SU-DHL-6 (cell line): ENCODE data around the gene TATDN3.

Source experiments
- H2AFZ ChIP-seq: fragments of 200-600 bp; sonication (generic); 2 replicates; pipeline ENCODE4 v1.6.1; 2014; ENCODE audit warnings: low read depth, mild to moderate bottlenecking, moderate library complexity, mixed read lengths, antibody characterized with exemption, low read length; ENCODE audit not compliant: severe bottlenecking
- H3F3A ChIP-seq: fragments of 200-600 bp; shearing (Covaris generic); 2 replicates; pipeline ENCODE4 v1.6.0; 2016; ENCODE audit warnings: antibody characterized with exemption, mild to moderate bottlenecking; ENCODE audit not compliant: insufficient read depth
- H3K27ac ChIP-seq: fragments of 200-600 bp; sonication (generic); 2 replicates; pipeline ENCODE4 v1.5.1; 2016; ENCODE audit warnings: low read depth, mild to moderate bottlenecking, low read length, moderate library complexity, mixed read lengths
- H3K27me3 ChIP-seq: fragments of 200-600 bp; sonication (generic), shearing (Covaris generic); 2 replicates; pipeline ENCODE4 v1.6.0; 2014; ENCODE audit warnings: mild to moderate bottlenecking, low read length
- H3K36me3 ChIP-seq: fragments of 200-600 bp; sonication (generic); 2 replicates; pipeline ENCODE4 v1.6.1; 2014; ENCODE audit warnings: mild to moderate bottlenecking, low read length, mixed read lengths
- H3K4me2 ChIP-seq: fragments of 300-600, 200-600 bp; shearing (Covaris generic), sonication (generic); 2 replicates; pipeline ENCODE4 v1.6.0; 2014; ENCODE audit warnings: low read length, low read depth, mild to moderate bottlenecking; ENCODE audit not compliant: poor library complexity, severe bottlenecking
- H3K4me3 ChIP-seq: fragments of 200-600 bp; sonication (generic); 2 replicates; pipeline ENCODE4 v1.5.1; 2014; ENCODE audit warnings: antibody characterized with exemption, low read length, mild to moderate bottlenecking, mixed read lengths; ENCODE audit not compliant: insufficient read depth, poor library complexity, severe bottlenecking
- H3K79me2 ChIP-seq: fragments of 200-600 bp; sonication (generic); 2 replicates; pipeline ENCODE4 v1.6.1; 2014; ENCODE audit warnings: mild to moderate bottlenecking, low read length, moderate library complexity; ENCODE audit not compliant: insufficient read depth
- H3K9ac ChIP-seq: fragments of 200-600 bp; sonication (generic); 2 replicates; pipeline ENCODE4 v1.7.0; 2014; ENCODE audit warnings: mild to moderate bottlenecking, low read length
- H3K9me2 ChIP-seq: fragments of 200-600 bp; sonication (generic); replicated peaks from 2 replicates; pipeline ENCODE4 v1.6.1; 2014; ENCODE audit warnings: low read length; ENCODE audit not compliant: insufficient read depth
- H3K9me3 ChIP-seq: fragments of 200-600 bp; sonication (generic); 2 replicates; pipeline ENCODE4 v1.6.1; 2014; ENCODE audit warnings: low read length, mixed read lengths; ENCODE audit not compliant: insufficient read depth
- H4K20me1 ChIP-seq: fragments of 200-600 bp; sonication (generic); 2 replicates; pipeline ENCODE4 v1.6.1; 2014; ENCODE audit warnings: low read depth, mild to moderate bottlenecking, antibody characterized with exemption, low read length, moderate library complexity, mixed read lengths
- CTCF ChIP-seq: fragments of 200-600 bp; sonication (generic); IDR thresholded peaks from one replicate; pipeline ENCODE4 v1.5.1; 2017; ENCODE audit warnings: antibody characterized with exemption, mild to moderate bottlenecking, low read length, moderate library complexity; ENCODE audit not compliant: insufficient read depth, poor library complexity, severe bottlenecking
- EZH2phosphoT487 ChIP-seq: fragments of 200-600 bp; sonication (generic), shearing (Covaris generic); conservative IDR thresholded peaks from 2 replicates; pipeline ENCODE4 v1.6.1; 2018; ENCODE audit warnings: mild to moderate bottlenecking, antibody characterized with exemption, low read length, moderate library complexity, mixed read lengths

Gene TATDN3

GRCh38 chr1:212856755-212857154 is 65.1 kb downstream of the TATDN3 start:
- H3K36me3 ChIP-seq: no peaks in the 10 kb centered on the region
- TF ChIP-seq EZH2phosphoT487 (no peak), CTCF (no peak)
- H3K79me2 ChIP-seq: peaks cover 50% of the 10 kb centered on the region
- no peaks in the 10 kb centered on the region for H4K20me1 ChIP-seq
- no peak overlapping the region for H3K27ac ChIP-seq
- peak overlapping the region; percentile 87 for H3K9ac ChIP-seq
- peaks cover 4% of the 10 kb centered on the region; the same call in 1 of the 2 replicates for H3F3A ChIP-seq
- no peaks in the 10 kb centered on the region for H3K9me2 ChIP-seq
- H2AFZ ChIP-seq: no peak overlapping the region
- peak overlapping the region; percentile 77 for H3K4me3 ChIP-seq
- no peaks in the 10 kb centered on the region for H3K9me3 ChIP-seq
- H3K27me3 ChIP-seq: no peaks in the 10 kb centered on the region
- peak overlapping the region; percentile 63 for H3K4me2 ChIP-seq

- H3K36me3 ChIP-seq: peaks cover 12% of the 10 kb centered on the region
- no peaks in the 10 kb centered on the region for H3K9me2 ChIP-seq
- peak within 1 kb of the TSS; percentile 91 for H2AFZ ChIP-seq
- H3F3A ChIP-seq: peaks cover 4% of the 10 kb centered on the region; the same call in 1 of the 2 replicates
- H4K20me1 ChIP-seq: peaks cover 5% of the 10 kb centered on the region; the same call in 1 of the 2 replicates
- peaks cover 62% of the 10 kb centered on the region for H3K79me2 ChIP-seq
- H3K27ac ChIP-seq: peak within 1 kb of the TSS; percentile 60
- no peaks in the 10 kb centered on the region for H3K9me3 ChIP-seq
- H3K9ac ChIP-seq: peak within 1 kb of the TSS; percentile 87
- H3K4me3 ChIP-seq: peak within 1 kb of the TSS; percentile 77
- peak within 1 kb of the TSS; percentile 92 for H3K4me2 ChIP-seq
- TF ChIP-seq EZH2phosphoT487: no peak
- no peak for TF ChIP-seq CTCF
- H3K27me3 ChIP-seq: no peaks in the 10 kb centered on the region
Measured at GRCh38 chr1:212857992-212858460, 66.3 kb downstream of the TATDN3 start, which contains the start of gene FLVCR1. TSS of gene FLVCR1 (plus strand) at chr1:212858275. CDS start at chr1:212858453, 178 bp downstream.

DNA sequence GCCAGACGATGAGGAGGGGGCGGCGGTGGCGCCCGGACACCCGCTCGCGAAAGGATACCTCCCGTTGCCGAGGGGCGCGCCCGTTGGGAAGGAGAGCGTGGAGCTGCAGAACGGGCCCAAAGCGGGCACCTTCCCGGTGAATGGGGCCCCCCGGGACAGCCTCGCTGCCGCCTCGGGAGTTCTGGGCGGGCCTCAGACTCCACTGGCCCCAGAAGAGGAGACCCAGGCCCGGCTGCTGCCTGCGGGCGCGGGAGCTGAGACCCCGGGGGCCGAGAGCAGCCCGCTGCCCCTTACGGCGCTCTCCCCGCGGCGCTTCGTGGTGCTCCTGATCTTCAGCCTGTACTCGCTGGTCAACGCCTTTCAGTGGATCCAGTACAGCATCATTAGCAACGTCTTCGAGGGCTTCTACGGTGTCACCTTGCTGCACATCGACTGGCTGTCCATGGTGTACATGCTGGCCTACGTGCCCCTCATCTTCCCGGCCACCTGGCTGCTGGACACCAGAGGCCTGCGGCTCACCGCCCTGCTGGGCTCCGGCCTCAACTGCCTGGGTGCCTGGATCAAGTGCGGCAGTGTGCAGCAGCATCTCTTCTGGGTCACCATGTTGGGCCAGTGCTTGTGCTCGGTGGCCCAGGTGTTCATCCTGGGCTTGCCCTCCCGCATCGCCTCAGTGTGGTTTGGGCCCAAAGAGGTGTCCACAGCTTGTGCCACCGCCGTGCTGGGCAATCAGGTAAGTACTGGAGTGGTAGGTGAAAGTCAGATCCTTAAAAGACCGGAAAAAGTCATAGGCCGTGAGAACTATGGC is 67.0 kb downstream of the TATDN3 start:
- peak overlapping the region; percentile 87 for H3K9ac ChIP-seq
- peaks cover 67% of the 10 kb centered on the region for H3K79me2 ChIP-seq

More for the DNA sequence above, 67.0 kb downstream of the TATDN3 start:
- no peaks in the 10 kb centered on the region for H3K9me2 ChIP-seq
- no peaks in the 10 kb centered on the region for H3K9me3 ChIP-seq
- peak overlapping the region; percentile 58 for H3K27ac ChIP-seq
- H3K4me3 ChIP-seq: peak overlapping the region; percentile 77
- peaks cover 15% of the 10 kb centered on the region for H3K36me3 ChIP-seq
- peaks cover 5% of the 10 kb centered on the region; the same call in 1 of the 2 replicates for H4K20me1 ChIP-seq
- peaks cover 4% of the 10 kb centered on the region; the same call in 1 of the 2 replicates for H3F3A ChIP-seq
- peak overlapping the region; percentile 81 for H2AFZ ChIP-seq
- no peaks in the 10 kb centered on the region for H3K27me3 ChIP-seq
- TF ChIP-seq CTCF (no peak), EZH2phosphoT487 (no peak)
- peak overlapping the region; percentile 92 for H3K4me2 ChIP-seq
